RWPE2 (cell line): ENCODE data around the gene STK24.

ENCODE experiments used
- ATAC-seq: fragments of 200-7000 bp; cut with Tn5 transposase; 3 replicates; pipeline ENCODE4 v1.9.1; 2021; ENCODE audit warnings: low read depth
- DNase-seq: peaks from one replicate; pipeline ENCODE4 v3.0.0-alpha.2; 2020; ENCODE audit warnings: low spot score
- H3K27ac ChIP-seq: fragments of 450-650 bp; 2 replicates; pipeline ENCODE4 v1.5.1; 2017; ENCODE audit warnings: mild to moderate bottlenecking; ENCODE audit not compliant: poor library complexity, severe bottlenecking
- H3K27me3 ChIP-seq: fragments of 250-450 bp; sonication (Bioruptor Pico); 2 replicates; pipeline ENCODE4 v1.5.1; 2021; ENCODE audit warnings: mild to moderate bottlenecking, moderate library complexity; ENCODE audit not compliant: insufficient read depth, poor library complexity, severe bottlenecking
- H3K36me3 ChIP-seq: fragments of 250-450 bp; sonication (Bioruptor Pico); 2 replicates; pipeline ENCODE4 v1.5.1; 2020; ENCODE audit warnings: low read depth, mild to moderate bottlenecking, moderate library complexity
- H3K4me1 ChIP-seq: fragments of 250-450 bp; sonication (Bioruptor Pico); 2 replicates; pipeline ENCODE4 v1.5.1; 2021; ENCODE audit warnings: mild to moderate bottlenecking, moderate library complexity; ENCODE audit not compliant: insufficient read depth, poor library complexity, severe bottlenecking
- H3K4me3 ChIP-seq: fragments of 250-450 bp; sonication (Bioruptor Pico); 2 replicates; pipeline ENCODE4 v1.5.1; 2021; ENCODE audit warnings: mild to moderate bottlenecking, moderate library complexity; ENCODE audit not compliant: severe bottlenecking
- H3K9me3 ChIP-seq: fragments of 250-450 bp; sonication (Bioruptor Pico); 2 replicates; pipeline ENCODE4 v1.5.1; 2021; ENCODE audit warnings: mild to moderate bottlenecking, moderate library complexity; ENCODE audit not compliant: severe bottlenecking
- CTCF ChIP-seq: fragments of 450-650 bp; IDR thresholded peaks from one replicate; pipeline ENCODE4 v1.5.1; 2017; ENCODE audit warnings: mild to moderate bottlenecking, moderate library complexity; ENCODE audit not compliant: poor library complexity, severe bottlenecking

The STK24 gene

GRCh38 chr13:98462241-98462882 is 114.5 kb downstream of the STK24 start:
- Histone ChIP-seq H3K27me3 (no peaks in the 10 kb centered on the region), H3K4me1 (no peaks in the 10 kb centered on the region), H3K9me3 (no peaks in the 10 kb centered on the region), H3K27ac (no peak overlapping the region), H3K36me3 (peaks cover 91% of the 10 kb centered on the region), H3K4me3 (no peak overlapping the region)
- ATAC-seq = no peak
- TF ChIP-seq CTCF = no peak
- DNase-seq = no peak

- Histone ChIP-seq H3K4me1 (no peaks in the 10 kb centered on the region), H3K9me3 (no peaks in the 10 kb centered on the region), H3K27me3 (no peaks in the 10 kb centered on the region), H3K27ac (no peak overlapping the region), H3K4me3 (no peak overlapping the region), H3K36me3 (peaks cover 89% of the 10 kb centered on the region)
- DNase-seq = peak; percentile 38
- TF ChIP-seq CTCF = no peak
- ATAC-seq = no peak
These were observed 115.2 kb downstream of the STK24 start for GRCh38 chr13:98461486-98462240.

GRCh38 chr13:98460516-98460915 is 116.4 kb downstream of the STK24 start:
- TF ChIP-seq CTCF = no peak
- ATAC-seq (no peak), DNase-seq (peak; percentile 32)
- no peaks in the 10 kb centered on the region for H3K4me1 ChIP-seq
- H3K36me3 ChIP-seq = peaks cover 87% of the 10 kb centered on the region
- no peak overlapping the region for H3K4me3 ChIP-seq
- no peak overlapping the region for H3K27ac ChIP-seq
- H3K27me3 ChIP-seq = no peaks in the 10 kb centered on the region
- no peaks in the 10 kb centered on the region for H3K9me3 ChIP-seq

- Histone ChIP-seq H3K9me3 (no peaks in the 10 kb centered on the region), H3K36me3 (peaks cover 87% of the 10 kb centered on the region), H3K4me3 (no peak overlapping the region), H3K27ac (no peak overlapping the region), H3K27me3 (no peaks in the 10 kb centered on the region), H3K4me1 (no peaks in the 10 kb centered on the region)
- ATAC-seq (no peak), DNase-seq (no peak)
- TF ChIP-seq CTCF = no peak
These were observed 117.1 kb downstream of the STK24 start for GRCh38 chr13:98459721-98460370.
